ENCODE measurements around the gene LRCH1. TPM values are rescaled to one million over a fixed set of nuclear protein-coding genes. Genes with fewer than 3 reads are reported as not detected.

The LRCH1 gene
- total RNA-seq, 4 donors from 2014 or later = 54.3 to 72.2 (median 57.4) TPM

GRCh38 chr13:46521921-46522747, 30.8 kb upstream of the LRCH1 start:
- no peak for ATAC-seq
- Histone ChIP-seq H3K27me3 (no peaks in the 10 kb centered on the region), H3K36me3 (no peaks in the 10 kb centered on the region), H3K9me3 (peaks cover 0 to 6% (median 0%) of the 10 kb centered on the region in 3 donors), H3K27ac (no peak overlapping the region), H3K4me3 (no peak overlapping the region), H3K4me1 (peaks cover 0 to 15% (median 0%) of the 10 kb centered on the region in 3 donors)
- WGBS, 2 donors (ENCODE audit: low coverage in 1 of 2) = 27 to 33% methylated on average over 3 to 4 of the region's 4 CpGs
- TF ChIP-seq POLR2AphosphoS5 (IDR thresholded peaks at IDR 0.05) = no peak
- no peak for TF ChIP-seq CTCF (IDR thresholded peaks at IDR 0.05)
- TF ChIP-seq EP300 (IDR thresholded peaks at IDR 0.05) = no peak
- TF ChIP-seq POLR2A (IDR thresholded peaks at IDR 0.05) = no peak

GRCh38 chr13:46522748-46523030, 30.3 kb upstream of the LRCH1 start:
- H3K36me3 ChIP-seq = no peaks in the 10 kb centered on the region
- no peak overlapping the region for H3K4me3 ChIP-seq
- H3K27me3 ChIP-seq = no peaks in the 10 kb centered on the region
- H3K27ac ChIP-seq = no peak overlapping the region
- H3K4me1 ChIP-seq = peaks cover 0 to 15% (median 0%) of the 10 kb centered on the region in 3 donors
- H3K9me3 ChIP-seq = peaks cover 0 to 6% (median 0%) of the 10 kb centered on the region in 3 donors
- no peak for TF ChIP-seq EP300 (IDR thresholded peaks at IDR 0.05)
- TF ChIP-seq CTCF (IDR thresholded peaks at IDR 0.05) = no peak
- no peak for ATAC-seq

GRCh38 chr13:46523972-46524752, 28.8 kb upstream of the LRCH1 start:
- no peak for ATAC-seq
- 59% methylated on average over 2 of the region's 2 CpGs for WGBS, 2 donors (ENCODE audit: low coverage in 1 of 2)
- Histone ChIP-seq H3K27ac (no peak overlapping the region), H3K4me3 (no peak overlapping the region), H3K9me3 (peaks cover 0 to 6% (median 0%) of the 10 kb centered on the region in 3 donors), H3K36me3 (no peaks in the 10 kb centered on the region), H3K4me1 (peaks cover 0 to 15% (median 0%) of the 10 kb centered on the region in 3 donors), H3K27me3 (no peaks in the 10 kb centered on the region)
- TF ChIP-seq POLR2A (IDR thresholded peaks at IDR 0.05) = no peak
- no peak for TF ChIP-seq CTCF (IDR thresholded peaks at IDR 0.05)
- no peak for TF ChIP-seq POLR2AphosphoS5 (IDR thresholded peaks at IDR 0.05)
- TF ChIP-seq EP300 (IDR thresholded peaks at IDR 0.05) = no peak

- 53 to 64% methylated on average over 4 to 6 of the region's 7 CpGs for WGBS, 2 donors (ENCODE audit: low coverage in 1 of 2)
- TF ChIP-seq CTCF (IDR thresholded peaks at IDR 0.05) (no peak), POLR2AphosphoS5 (IDR thresholded peaks at IDR 0.05) (no peak), EP300 (IDR thresholded peaks at IDR 0.05) (no peak), POLR2A (IDR thresholded peaks at IDR 0.05) (no peak)
- H3K27me3 ChIP-seq = no peaks in the 10 kb centered on the region
- no peaks in the 10 kb centered on the region for H3K36me3 ChIP-seq
- ATAC-seq = no peak
- no peak overlapping the region for H3K27ac ChIP-seq
- H3K4me3 ChIP-seq = no peak overlapping the region
- peaks cover 0 to 28% (median 3%) of the 10 kb centered on the region in 3 donors for H3K4me1 ChIP-seq
- H3K9me3 ChIP-seq = peaks cover 0 to 5% (median 0%) of the 10 kb centered on the region in 3 donors
These were observed 26.8 kb upstream of the LRCH1 start for GRCh38 chr13:46526100-46526735.
